Keratinocyte (primary cell): ENCODE data around the gene PPARA.

Source experiments
- CTCF ChIP-seq, 3 experiments: IDR thresholded peaks in 1 of 3; conservative IDR thresholded peaks in 1 of 3; optimal IDR thresholded peaks in 1 of 3; 2 replicates in 2 of 3; 3 replicates in 1 of 3; pipeline versions ENCODE3 to v1.5.1; 2011; ENCODE audit warnings: low read length in 3 of 3, mild to moderate bottlenecking in 3 of 3, moderate library complexity in 2 of 3, control low read depth in 1 of 3, inconsistent platforms in 1 of 3; ENCODE audit not compliant: insufficient read depth in 2 of 3; ENCODE audit errors: extremely low read depth in 1 of 3
- EZH2 ChIP-seq: IDR thresholded peaks from one replicate; pipeline ENCODE4 v1.6.1; 2012; ENCODE audit warnings: inconsistent platforms, mild to moderate bottlenecking, low read length, moderate library complexity

- no peak for TF ChIP-seq CTCF (optimal IDR thresholded peaks at IDR 0.05 in 1 of 3, IDR thresholded peaks at IDR 0.05 in 1 of 3, conservative IDR thresholded peaks at IDR 0.05 in 1 of 3; ENCODE audit: extremely low read depth in 1 of 3, insufficient read depth in 2 of 3, low read length in 3 of 3)
- no peak for TF ChIP-seq EZH2
These were observed 3.3 kb upstream of the PPARA start for GRCh38 chr22:46147061-46147460.
